K562 (cell line): ENCODE data around the gene BIRC6. TPM values are rescaled to one million over a fixed set of nuclear protein-coding genes. Genes with fewer than 3 reads are reported as not detected.

Experiments
- ATAC-seq: fragments of 200-7000 bp; cut with Tn5 transposase; 3 replicates; pipeline ENCODE4 v1.9.1; 2020; ENCODE audit warnings: moderate library complexity
- BruUV-seq: library from RNA; stranded (reverse); fragments of 400-500 nt; replicated peaks from 2 replicates; lab custom pipeline; 2021; lab: Mats Ljungman, UMichigan
- CTCF ChIA-PET: fragments of 300-600 bp; formaldehyde crosslinking; extraction: SDS; loops from one replicate; lab custom pipeline; 2021; ENCODE audit warnings: low intra/inter-chr PET ratio; lab: Yijun Ruan, JAX
- POLR2A ChIA-PET: fragments of 300-600, 350-650 bp; sonication (Branson Sonifier 250); formaldehyde crosslinking; extraction: SDS; loops from one replicate; lab custom pipeline; 2021; ENCODE audit warnings: antibody characterized with exemption, inconsistent platforms; lab: Yijun Ruan, JAX
- DNase-seq, 4 experiments: peaks; one replicate each; pipeline versions ENCODE4 v3.0.0 to v3.0.0-alpha.2; 2011 to 2018; ENCODE audit warnings: low spot score in 3 of 4, mixed read lengths in 3 of 4; ENCODE audit errors: extremely low read depth in 1 of 4
- FAIRE-seq: peaks from 2 replicates; lab custom pipeline; 2011; peaks lifted over from hg19 to GRCh38; lab: Jason Lieb, UNC
- H2AFZ ChIP-seq: 2 replicates; pipeline ENCODE4 v1.6.0; 2011; ENCODE audit warnings: low read depth, low read length, control low read depth, inconsistent platforms
- H3K27ac ChIP-seq: fragments of 200-600 bp; 3 replicates; pipeline ENCODE4 v1.8.0; 2011; ENCODE audit warnings: low read depth, mild to moderate bottlenecking, control low read depth, inconsistent platforms, low read length, moderate library complexity, mixed read lengths; ENCODE audit errors: extremely low read depth
- H3K27me3 ChIP-seq, 2 experiments: fragments of 300-600 bp in 1 of 2; 2 replicates in 1 of 2; 3 replicates in 1 of 2; pipeline versions ENCODE4 v1.6.0 to v1.8.0; 2011; ENCODE audit warnings: inconsistent platforms in 2 of 2, low read length in 2 of 2, mild to moderate bottlenecking in 1 of 2, mixed read lengths in 1 of 2, moderate library complexity in 1 of 2; ENCODE audit not compliant: control insufficient read depth in 2 of 2, insufficient read depth in 2 of 2
- H3K36me3 ChIP-seq: fragments of 300-600 bp; 3 replicates; pipeline ENCODE4 v1.8.0; 2011; ENCODE audit warnings: mild to moderate bottlenecking, low read length, inconsistent platforms; ENCODE audit not compliant: control insufficient read depth, insufficient read depth
- H3K4me1 ChIP-seq, 2 experiments: fragments of 200-600 bp in 1 of 2; replicated peaks in 1 of 2; 2 replicates in 1 of 2; 3 replicates in 1 of 2; pipeline versions ENCODE4 v1.5.1 to v1.8.0; 2011; ENCODE audit warnings: inconsistent platforms in 2 of 2, low read length in 2 of 2, mild to moderate bottlenecking in 1 of 2, mixed read lengths in 1 of 2, moderate library complexity in 1 of 2; ENCODE audit not compliant: control insufficient read depth in 2 of 2, insufficient read depth in 2 of 2
- H3K4me2 ChIP-seq: 2 replicates; pipeline ENCODE4 v1.6.1; 2011; ENCODE audit warnings: low read length, control low read depth, inconsistent platforms, mixed read lengths; ENCODE audit not compliant: insufficient read depth
- H3K4me3 ChIP-seq: fragments of 200-600 bp; sonication (generic), shearing (Covaris generic); 2 replicates; pipeline ENCODE4 v1.5.1; 2016; ENCODE audit warnings: control low read depth, inconsistent platforms
- H3K79me2 ChIP-seq: fragments of 200-600 bp; 3 replicates; pipeline ENCODE4 v1.8.0; 2011; ENCODE audit warnings: low read length, inconsistent platforms; ENCODE audit not compliant: control insufficient read depth, insufficient read depth
- H3K9ac ChIP-seq, 2 experiments: 2 replicates each; pipeline versions ENCODE4 v1.6.0 to v1.6.1; 2011; ENCODE audit warnings: low read depth in 2 of 2, low read length in 2 of 2, control low read depth in 1 of 2, inconsistent platforms in 1 of 2, mild to moderate bottlenecking in 1 of 2, mixed read lengths in 1 of 2; ENCODE audit not compliant: insufficient read depth in 1 of 2
- H3K9me1 ChIP-seq: one replicate; pipeline ENCODE4 v1.6.0; 2011; ENCODE audit warnings: inconsistent platforms, mild to moderate bottlenecking, low read length, moderate library complexity; ENCODE audit not compliant: control insufficient read depth, insufficient read depth
- H3K9me3 ChIP-seq: replicated peaks from 2 replicates; pipeline ENCODE4 v1.5.1; 2011; ENCODE audit warnings: low read depth, low read length, inconsistent platforms; ENCODE audit not compliant: control insufficient read depth, insufficient read depth
- H4K20me1 ChIP-seq: replicated peaks from 2 replicates; pipeline ENCODE4 v1.6.1; 2011; ENCODE audit warnings: low read length, inconsistent platforms, mixed read lengths; ENCODE audit not compliant: control insufficient read depth, insufficient read depth
- ARID1B ChIP-seq: fragments of 450-650 bp; IDR thresholded peaks from 2 replicates; pipeline ENCODE4 v1.6.1; 2016; ENCODE audit warnings: antibody characterized with exemption, mild to moderate bottlenecking, inconsistent platforms
- CBFA2T2 ChIP-seq: fragments of 450-650 bp; conservative IDR thresholded peaks from 2 replicates; pipeline ENCODE4 v1.6.1; 2017; ENCODE audit warnings: mild to moderate bottlenecking
- CBFA2T3 ChIP-seq: fragments of 450-650 bp; IDR thresholded peaks from 2 replicates; pipeline ENCODE4 v1.6.1; 2017
- CEBPB ChIP-seq: fragments of 450-650 bp; IDR thresholded peaks from 2 replicates; pipeline ENCODE4 v1.6.1; 2016; ENCODE audit warnings: missing genetic modification characterization, missing compliant biosample characterization
- DDX20 ChIP-seq: fragments of 450-650 bp; IDR thresholded peaks from 2 replicates; pipeline ENCODE4 v1.6.1; 2016; ENCODE audit warnings: missing genetic modification characterization, low read depth, mild to moderate bottlenecking, missing compliant biosample characterization, moderate library complexity
- ESRRA ChIP-seq: fragments of 450-650 bp; IDR thresholded peaks from 2 replicates; pipeline ENCODE4 v1.6.1; 2014; ENCODE audit warnings: low read depth, mild to moderate bottlenecking, moderate library complexity, borderline replicate concordance
- HOMEZ ChIP-seq: fragments of 250-450 bp; sonication (Bioruptor Pico); IDR thresholded peaks from 2 replicates; pipeline ENCODE4 v1.4.0; 2020; ENCODE audit warnings: mild to moderate bottlenecking, moderate library complexity
- MAFG ChIP-seq: fragments of 450-650 bp; conservative IDR thresholded peaks from 2 replicates; pipeline ENCODE4 v1.6.1; 2016; ENCODE audit warnings: missing genetic modification characterization, missing compliant biosample characterization
- MEF2D ChIP-seq: conservative IDR thresholded peaks from 2 replicates; pipeline ENCODE4 v1.6.1; 2016; ENCODE audit warnings: low read depth, missing genetic modification characterization, missing compliant biosample characterization
- MEIS2 ChIP-seq: fragments of 450-650 bp; IDR thresholded peaks from 2 replicates; pipeline ENCODE4 v1.6.1; 2014; ENCODE audit warnings: mild to moderate bottlenecking; ENCODE audit not compliant: partially characterized antibody
- NBN ChIP-seq: fragments of 450-650 bp; IDR thresholded peaks from 2 replicates; pipeline ENCODE4 v1.6.1; 2016; ENCODE audit warnings: low read depth, mild to moderate bottlenecking
- NCOR1 ChIP-seq: fragments of 450-650 bp; IDR thresholded peaks from 2 replicates; pipeline ENCODE4 v1.6.1; 2016; ENCODE audit warnings: mild to moderate bottlenecking, moderate library complexity
- NFYB ChIP-seq: IDR thresholded peaks from 2 replicates; pipeline ENCODE4 v1.6.1; 2011; ENCODE audit warnings: mild to moderate bottlenecking, moderate library complexity; ENCODE audit not compliant: insufficient read length; ENCODE audit errors: extremely low read depth
- SAFB ChIP-seq: fragments of 200-400 bp; formaldehyde crosslinking; IDR thresholded peaks from 2 replicates; pipeline ENCODE4 v1.6.1; 2017; ENCODE audit warnings: low read depth, low read length, borderline replicate concordance
- SMARCA4 ChIP-seq: fragments of 450-650 bp; IDR thresholded peaks from 2 replicates; pipeline ENCODE4 v1.6.1; 2016
- STAT5A ChIP-seq: IDR thresholded peaks from 2 replicates; pipeline ENCODE4 v1.6.1; 2012; ENCODE audit warnings: low read length, inconsistent platforms, borderline replicate concordance
- TAL1 ChIP-seq: fragments of 450-650 bp; IDR thresholded peaks from 2 replicates; pipeline ENCODE4 v1.6.1; 2016; ENCODE audit warnings: mild to moderate bottlenecking
- TCF3 ChIP-seq: sonication (generic); formaldehyde crosslinking; IDR thresholded peaks from 2 replicates; pipeline ENCODE4 v1.4.0; 2020; ENCODE audit warnings: mild to moderate bottlenecking, missing genetic modification reagents
- TEAD4 ChIP-seq, 2 experiments: sonication (generic) in 1 of 2; formaldehyde crosslinking in 1 of 2; IDR thresholded peaks; 2 replicates each; pipeline versions ENCODE4 v1.6.1 to v1.8.0; 2012 to 2022; ENCODE audit warnings: borderline replicate concordance in 1 of 2, inconsistent platforms in 1 of 2, low read length in 1 of 2, mild to moderate bottlenecking in 1 of 2, missing genetic modification reagents in 1 of 2
- TFAM ChIP-seq: fragments of 250-450 bp; sonication (Bioruptor Pico); conservative IDR thresholded peaks from 2 replicates; pipeline ENCODE4 v1.5.0; 2021; ENCODE audit warnings: mild to moderate bottlenecking, moderate library complexity
- WGBS: fragments of 100-300 bp; shearing (Covaris generic); methylation state at CpG from one replicate; pipeline ENCODE4 v1.1.6; 2016; ENCODE audit warnings: low coverage, mixed read lengths; ENCODE audit not compliant: insufficient coverage; ENCODE audit errors: missing lambda C conversion rate; 5-methylcytosine and 5-hydroxymethylcytosine counted together
- in situ Hi-C: fragments of 300-500 bp; cut with MboI; formaldehyde crosslinking; loops from 4 replicates; pipeline ENCODE4 v1.15.0; 2018; ENCODE audit warnings: inconsistent platforms, mixed read lengths
- intact Hi-C: fragments of 100-400 bp; cut with micrococcal nuclease; formaldehyde crosslinking; loops from 2 replicates; pipeline ENCODE4 v1.14.2; 2022
- polyA plus RNA-seq, 8 experiments: library from polyadenylated mRNA; depleted of rRNA in 4 of 8; stranded (reverse) in 5 of 8; unstranded in 3 of 8; fragments of >200 nt; fragmentation: Nextera tagmentation in 2 of 8; fragmentation: Illumina TruSeq in 1 of 8; extraction: Ambion mirVana in 2 of 8; extraction: Trizol in 1 of 8; gene quantifications; 2 replicates each; pipeline versions ENCODE4 v1.2.1 to v1.2.3, GENCODE V29; 2011 to 2014; ENCODE audit warnings: inconsistent platforms in 1 of 8, missing spikeins in 1 of 8
- total RNA-seq, 7 experiments: library from RNA; depleted of rRNA in 6 of 7; stranded (reverse); fragments of >200 nt in 6 of 7; fragmentation: Illumina TruSeq in 2 of 7; extraction: Trizol in 2 of 7; gene quantifications; 2 replicates each; pipeline versions ENCODE4 v1.2.1 to v1.2.3, GENCODE V29; 2011 to 2021; ENCODE audit warnings: low replicate concordance in 1 of 7

The BIRC6 gene
- total and polyA plus RNA-seq, 9 of the 15 experiments (the other 6 are each of a cell fraction or from before 2014, with no cell fraction given), result 18.8 to 110 (median 49.8) TPM

- TF ChIP-seq HOMEZ (CRISPR knock-in tag) (no peak), NBN (no peak), ESRRA (no peak), TFAM (no peak)
- TF ChIP-seq, all 486 proteins: peak for 0
Measured at GRCh38 chr2:32594573-32594972, 237.8 kb downstream of the BIRC6 start (continued).

GRCh38 chr2:32611366-32611765 is 254.5 kb downstream of the BIRC6 start:
- ATAC-seq (peak; percentile 88), FAIRE-seq (peak; percentile 57), DNase-seq (peak in 3 of 4 experiments; percentile 20 to 44 (median 43))
- Histone ChIP-seq H3K27me3 (no peaks in the 10 kb centered on the region), H2AFZ (no peak overlapping the region), H3K9ac (no peak overlapping the region), H3K9me3 (no peaks in the 10 kb centered on the region), H3K4me3 (no peak overlapping the region), H3K9me1 (no peaks in the 10 kb centered on the region), H3K4me2 (no peak overlapping the region), H4K20me1 (no peaks in the 10 kb centered on the region; the same call in 1 of the 2 replicates), H3K79me2 (no peaks in the 10 kb centered on the region), H3K27ac (0 out of 3 replicates have a peak overlapping the region, but pooled peaks have one; percentile 10), H3K4me1 (peaks cover 0 to 3% of the 10 kb centered on the region in 2 experiments; a peak in 1 of 5 replicates), H3K36me3 (peaks cover 73% of the 10 kb centered on the region)
- BruUV-seq, result no TSS peak
- WGBS, result 28% methylated on average over 2 of the region's 2 CpGs
- intact Hi-C loops, result no loop called here
- in situ Hi-C loops, result no loop called here
- TF ChIP-seq MAFG (tag) (no peak), NCOR1 (0 out of 2 replicates have a peak, but pooled peaks have one; percentile 30), CBFA2T2 (0 out of 2 replicates have a peak, but pooled peaks have one; percentile 15), TCF3 (CRISPR knock-in tag) (peak; percentile 65), MEF2D (tag) (no peak), TAL1 (peak; percentile 32; the same call in 1 of the 2 replicates), SMARCA4 (0 out of 2 replicates have a peak, but pooled peaks have one; percentile 19), ARID1B (peak; percentile 52; the same call in 1 of the 2 replicates), NFYB (no peak), CEBPB (tag) (peak; percentile 43; the same call in 1 of the 2 replicates), STAT5A (0 out of 2 replicates have a peak, but pooled peaks have one; percentile 12), MEIS2 (no peak), SAFB (no peak), CBFA2T3 (peak; percentile 66), DDX20 (no peak), TEAD4 (IDR thresholded peaks at IDR 0.05; ENCODE audit: low read length) (peak; percentile 36; the same call in 1 of the 2 replicates), TEAD4 (CRISPR knock-in tag; IDR thresholded peaks at IDR 0.05; ENCODE audit: borderline replicate concordance) (no peak)
- ChIA-PET POLR2A (interaction anchor here (1.7 kb wide), 1 partner anchor 11 kb away, joined by 3 read pairs; no protein-coding TSS in a partner anchor), CTCF (no interaction called here)
